WTC11 (cell line): Measurements from ENCODE around the gene ELP4. TPM values are rescaled to one million over a fixed set of nuclear protein-coding genes. Genes with fewer than 3 reads are reported as not detected.

Experiments used
- ATAC-seq: fragments of 200-7000 bp; cut with Tn5 transposase; 2 replicates; pipeline ENCODE4 v1.10.0; 2021; ENCODE audit warnings: mild to moderate bottlenecking, moderate library complexity
- CTCF ChIA-PET: fragments of 300-600 bp; sonication (Branson Sonifier 250); formaldehyde crosslinking; loops from one replicate; lab custom pipeline; 2021; ENCODE audit warnings: antibody characterized with exemption; lab: Charles Lee
- POLR2A ChIA-PET: fragments of 350-600 bp; sonication (Branson Sonifier 250); formaldehyde crosslinking; loops from one replicate; lab custom pipeline; 2021; ENCODE audit warnings: antibody characterized with exemption; lab: Charles Lee
- DNase-seq: peaks from one replicate; pipeline ENCODE4 v3.0.0; 2021; ENCODE audit warnings: low spot score
- H3K27ac Mint-ChIP-seq: 2 replicates; pipeline ENCODE4 v1.8.0; 2021; ENCODE audit warnings: mixed read lengths
- H3K27me3 Mint-ChIP-seq: 2 replicates; pipeline ENCODE4 v1.8.0; 2021; ENCODE audit warnings: low read depth, mild to moderate bottlenecking, moderate library complexity, mixed read lengths
- H3K36me3 Mint-ChIP-seq: 2 replicates; pipeline ENCODE4 v1.8.0; 2021; ENCODE audit warnings: mixed read lengths
- H3K4me1 Mint-ChIP-seq: 2 replicates; pipeline ENCODE4 v1.8.0; 2022; ENCODE audit warnings: mixed read lengths
- H3K4me3 Mint-ChIP-seq: 2 replicates; pipeline ENCODE4 v1.8.0; 2021; ENCODE audit warnings: mild to moderate bottlenecking, moderate library complexity, mixed read lengths
- H3K9me3 Mint-ChIP-seq: 2 replicates; pipeline ENCODE4 v1.8.0; 2021; ENCODE audit warnings: mixed read lengths
- AR ChIP-seq: fragments of 250-450 bp; sonication (Bioruptor Pico); IDR thresholded peaks from 2 replicates; pipeline ENCODE4 v1.9.0; 2021; ENCODE audit warnings: mild to moderate bottlenecking
- ATF3 ChIP-seq: sonication (generic); formaldehyde crosslinking; conservative IDR thresholded peaks from 2 replicates; pipeline ENCODE4 v1.8.1; 2022; ENCODE audit warnings: mild to moderate bottlenecking, missing genetic modification reagents
- ESRRA ChIP-seq: sonication (generic); formaldehyde crosslinking; IDR thresholded peaks from 2 replicates; pipeline ENCODE4 v1.8.1; 2022; ENCODE audit warnings: mild to moderate bottlenecking, missing genetic modification reagents, borderline replicate concordance
- FOXP1 ChIP-seq: sonication (generic); formaldehyde crosslinking; IDR thresholded peaks from 2 replicates; pipeline ENCODE4 v1.8.0; 2022; ENCODE audit warnings: missing genetic modification reagents, mild to moderate bottlenecking, moderate library complexity, borderline replicate concordance
- IRF2 ChIP-seq: sonication (generic); formaldehyde crosslinking; IDR thresholded peaks from 2 replicates; pipeline ENCODE4 v1.8.0; 2022; ENCODE audit warnings: low read depth, missing genetic modification reagents, borderline replicate concordance
- MLX ChIP-seq: sonication (generic); formaldehyde crosslinking; IDR thresholded peaks from 2 replicates; pipeline ENCODE4 v1.8.1; 2023; ENCODE audit warnings: mild to moderate bottlenecking, missing genetic modification reagents, moderate library complexity
- MYBL2 ChIP-seq: sonication (generic); formaldehyde crosslinking; IDR thresholded peaks from 2 replicates; pipeline ENCODE4 v1.8.1; 2023; ENCODE audit warnings: mild to moderate bottlenecking, moderate library complexity, missing genetic modification reagents
- NFE2L1 ChIP-seq: sonication (generic); formaldehyde crosslinking; IDR thresholded peaks from 2 replicates; pipeline ENCODE4 v1.8.1; 2023; ENCODE audit warnings: missing genetic modification reagents
- NFYB ChIP-seq: sonication (generic); formaldehyde crosslinking; conservative IDR thresholded peaks from 2 replicates; pipeline ENCODE4 v1.8.0; 2022; ENCODE audit warnings: low read depth, missing genetic modification reagents
- NR1H2 ChIP-seq: sonication (generic); formaldehyde crosslinking; IDR thresholded peaks from 2 replicates; pipeline ENCODE4 v1.9.0; 2021; ENCODE audit warnings: mild to moderate bottlenecking, moderate library complexity, missing genetic modification reagents
- OVOL2 ChIP-seq: fragments of 250-450 bp; sonication (Bioruptor Pico); IDR thresholded peaks from 2 replicates; pipeline ENCODE4 v1.9.0; 2021; ENCODE audit warnings: mild to moderate bottlenecking, borderline replicate concordance
- PRDM15 ChIP-seq: sonication (generic); formaldehyde crosslinking; IDR thresholded peaks from 2 replicates; pipeline ENCODE4 v1.8.0; 2022; ENCODE audit warnings: missing genetic modification reagents
- PRRX2 ChIP-seq: fragments of 250-450 bp; sonication (Bioruptor Pico); IDR thresholded peaks from 2 replicates; pipeline ENCODE4 v1.8.0; 2021; ENCODE audit warnings: mild to moderate bottlenecking
- SMAD3 ChIP-seq: sonication (generic); formaldehyde crosslinking; IDR thresholded peaks from 2 replicates; pipeline ENCODE4 v1.8.0; 2022; ENCODE audit warnings: missing genetic modification reagents, mild to moderate bottlenecking, borderline replicate concordance
- SMAD4 ChIP-seq: sonication (generic); formaldehyde crosslinking; IDR thresholded peaks from 2 replicates; pipeline ENCODE4 v1.8.0; 2022; ENCODE audit warnings: mild to moderate bottlenecking, missing genetic modification reagents
- STAT6 ChIP-seq: sonication (generic); formaldehyde crosslinking; conservative IDR thresholded peaks from 2 replicates; pipeline ENCODE4 v1.8.1; 2023; ENCODE audit warnings: mild to moderate bottlenecking, low read depth, missing genetic modification reagents, moderate library complexity
- ZBTB43 ChIP-seq: sonication (generic); formaldehyde crosslinking; IDR thresholded peaks from 2 replicates; pipeline ENCODE4 v1.8.1; 2023; ENCODE audit warnings: mild to moderate bottlenecking, missing genetic modification reagents
- ZNF138 ChIP-seq: sonication (generic); formaldehyde crosslinking; conservative IDR thresholded peaks from 2 replicates; pipeline ENCODE4 v1.8.1; 2022; ENCODE audit warnings: mild to moderate bottlenecking, moderate library complexity, missing genetic modification reagents
- ZNF425 ChIP-seq: fragments of 250-450 bp; sonication (Bioruptor Pico); conservative IDR thresholded peaks from 2 replicates; pipeline ENCODE4 v1.9.0; 2021; ENCODE audit warnings: mild to moderate bottlenecking
- total RNA-seq: library from RNA; stranded (reverse); gene quantifications from 3 replicates; pipeline ENCODE4 v1.2.3, GENCODE V29; 2021

ELP4 gene
- total RNA-seq, 1 experiment from 2014 or later, result 14.6 TPM

GRCh38 chr11:31690041-31690440 is 180.5 kb downstream of the ELP4 start:
- Mint-ChIP-seq H3K36me3 (peaks cover 6% of the 10 kb centered on the region; the same call in 1 of the 2 replicates), H3K27ac (no peak overlapping the region), H3K27me3 (no peaks in the 10 kb centered on the region), H3K9me3 (peaks cover 7% of the 10 kb centered on the region), H3K4me3 (no peak overlapping the region), H3K4me1 (no peaks in the 10 kb centered on the region)
- DNase-seq, result no peak
- no peak for ATAC-seq
- POLR2A ChIA-PET, result interaction anchor here (0.7 kb wide), 1 partner anchor 302 kb away, joined by 7 read pairs; no protein-coding TSS in a partner anchor
- CTCF ChIA-PET, result interaction anchor here (0.7 to 1.0 kb wide), 2 partner anchors 49 to 175 kb away, joined by 4 to 6 read pairs; no protein-coding TSS in a partner anchor
- no peak for TF ChIP-seq IRF2 (CRISPR knock-in tag)
- no peak for TF ChIP-seq AR
- TF ChIP-seq ZNF138 (CRISPR knock-in tag), result no peak
- TF ChIP-seq ESRRA (CRISPR knock-in tag), result no peak

- Mint-ChIP-seq H3K4me1 (no peaks in the 10 kb centered on the region), H3K4me3 (no peak overlapping the region), H3K9me3 (peaks cover 7% of the 10 kb centered on the region), H3K36me3 (peaks cover 6% of the 10 kb centered on the region; the same call in 1 of the 2 replicates), H3K27me3 (no peaks in the 10 kb centered on the region), H3K27ac (no peak overlapping the region)
- CTCF ChIA-PET, result interaction anchor here (0.6 to 1.0 kb wide), 3 partner anchors 40 to 176 kb away, joined by 3 to 6 read pairs (median 4); no protein-coding TSS in a partner anchor
- POLR2A ChIA-PET, result interaction anchor here (0.7 kb wide), 1 partner anchor 301 kb away, joined by 7 read pairs; no protein-coding TSS in a partner anchor
- ATAC-seq (no peak), DNase-seq (no peak)
- TF ChIP-seq STAT6 (CRISPR knock-in tag), result no peak
- no peak for TF ChIP-seq NR1H2 (CRISPR knock-in tag)
- no peak for TF ChIP-seq PRDM15 (CRISPR knock-in tag)
- TF ChIP-seq MLX (CRISPR knock-in tag), result no peak
- no peak for TF ChIP-seq MYBL2
- no peak for TF ChIP-seq SMAD3
- TF ChIP-seq NFE2L1 (CRISPR knock-in tag), result no peak
- no peak for TF ChIP-seq PRRX2 (CRISPR knock-in tag)
- no peak for TF ChIP-seq ZNF425
- no peak for TF ChIP-seq ZBTB43 (CRISPR knock-in tag)
- no peak for TF ChIP-seq OVOL2 (CRISPR knock-in tag)
- TF ChIP-seq FOXP1, result no peak
- no peak for TF ChIP-seq ATF3
- no peak for TF ChIP-seq NFYB (CRISPR knock-in tag)
- no peak for TF ChIP-seq SMAD4
These were observed 180.9 kb downstream of the ELP4 start for GRCh38 chr11:31690516-31690915.
